ENCODE data around the gene PIK3C3. TPM values are rescaled to one million over a fixed set of nuclear protein-coding genes. Genes with fewer than 3 reads are reported as not detected.

The PIK3C3 gene
- total RNA-seq, 1 experiment from 2014 or later, result 23.9 TPM

DNA sequence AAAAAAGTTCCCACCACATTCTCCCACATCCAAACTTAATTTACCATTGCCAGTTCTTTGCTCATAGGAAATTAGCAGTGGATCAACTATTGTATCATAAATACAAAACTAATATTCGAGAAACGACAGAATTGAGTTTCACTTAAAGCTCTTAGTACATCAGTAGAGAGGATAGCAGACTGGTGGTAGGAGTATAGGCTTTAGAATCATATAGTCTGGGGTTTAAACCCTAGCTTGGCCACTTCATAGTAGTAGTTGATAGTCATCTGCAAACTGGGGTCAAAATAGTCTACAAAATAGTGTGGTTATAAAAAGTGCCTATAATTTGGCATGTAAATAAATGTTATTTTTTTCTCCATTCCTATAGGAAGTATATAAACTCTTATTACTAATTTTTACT, 30.9 kb downstream of the PIK3C3 start:
- Histone ChIP-seq H3K27me3 (ENCODE audit: control insufficient read depth, insufficient read depth, low read length) (no peaks in the 10 kb centered on the region), H3K9me3 (ENCODE audit: control insufficient read depth, insufficient read depth, low read depth, low read length) (no peaks in the 10 kb centered on the region), H3K27ac (ENCODE audit: low read length) (no peak overlapping the region), H3K4me3 (ENCODE audit: low read depth in 2 of 2, low read length in 2 of 2) (no peak overlapping the region), H3K4me1 (ENCODE audit: control insufficient read depth, insufficient read depth, low read length) (no peaks in the 10 kb centered on the region), H3K36me3 (ENCODE audit: control insufficient read depth, insufficient read depth, low read length) (no peaks in the 10 kb centered on the region)
- CTCF ChIA-PET, result no interaction called here
- in situ Hi-C loops (cut with HindIII; ENCODE audit: low pct_unique_long_range_greater_than_20kb, low sequenced_read_pairs) (no loop called here), intact Hi-C loops (cut with micrococcal nuclease; ENCODE audit: unreplicated experiment) (no loop called here)
- POLR2A ChIA-PET, result no interaction called here
- no peak for TF ChIP-seq TCF7L2 (IDR thresholded peaks at IDR 0.05; ENCODE audit: low read depth, low read length)
- no peak for TF ChIP-seq SIN3A (IDR thresholded peaks at IDR 0.05; ENCODE audit: borderline replicate concordance, insufficient read depth, low read depth, low read length)
- no peak for TF ChIP-seq REST (IDR thresholded peaks at IDR 0.05; ENCODE audit: insufficient read depth in 1 of 2, low read depth in 2 of 2, low read length in 1 of 2)
- TF ChIP-seq POLR2AphosphoS5 (IDR thresholded peaks at IDR 0.05; ENCODE audit: low read depth, low read length), result no peak
- no peak for TF ChIP-seq CTCF (IDR thresholded peaks at IDR 0.05)
- DNase-seq (ENCODE audit: low read depth, low spot score) (no peak), ATAC-seq (no peak)
- no TSS peak for BruUV-seq (replicated peaks)

- Histone ChIP-seq H3K27ac (ENCODE audit: low read length) (no peak overlapping the region), H3K4me1 (ENCODE audit: control insufficient read depth, insufficient read depth, low read length) (no peaks in the 10 kb centered on the region), H3K36me3 (ENCODE audit: control insufficient read depth, insufficient read depth, low read length) (peaks cover 2% of the 10 kb centered on the region; the same call in 1 of the 2 replicates), H3K27me3 (ENCODE audit: control insufficient read depth, insufficient read depth, low read length) (no peaks in the 10 kb centered on the region), H3K9me3 (ENCODE audit: control insufficient read depth, insufficient read depth, low read depth, low read length) (no peaks in the 10 kb centered on the region), H3K4me3 (ENCODE audit: low read depth in 2 of 2, low read length in 2 of 2) (no peak overlapping the region)
- in situ Hi-C loops (cut with HindIII; ENCODE audit: low pct_unique_long_range_greater_than_20kb, low sequenced_read_pairs), result no loop called here
- ChIA-PET POLR2A (no interaction called here), CTCF (no interaction called here)
- BruUV-seq (replicated peaks), result no TSS peak
- TF ChIP-seq POLR2AphosphoS5 (IDR thresholded peaks at IDR 0.05; ENCODE audit: low read depth, low read length) (no peak), SIN3A (IDR thresholded peaks at IDR 0.05; ENCODE audit: borderline replicate concordance, insufficient read depth, low read depth, low read length) (no peak)
- intact Hi-C loops (cut with micrococcal nuclease; ENCODE audit: unreplicated experiment), result no loop called here
- ATAC-seq (no peak), DNase-seq (ENCODE audit: low read depth, low spot score) (no peak)
Observed at GRCh38 chr18:41989508-41989907, 34.5 kb downstream of the PIK3C3 start.

GRCh38 chr18:41992066-41992465, 37.0 kb downstream of the PIK3C3 start:
- H3K9me3 ChIP-seq (ENCODE audit: control insufficient read depth, insufficient read depth, low read depth, low read length), result no peaks in the 10 kb centered on the region
- in situ Hi-C loops (cut with HindIII; ENCODE audit: low pct_unique_long_range_greater_than_20kb, low sequenced_read_pairs) (no loop called here), intact Hi-C loops (cut with micrococcal nuclease; ENCODE audit: unreplicated experiment) (no loop called here)
- no peaks in the 10 kb centered on the region for H3K4me1 ChIP-seq (ENCODE audit: control insufficient read depth, insufficient read depth, low read length)
- no peak overlapping the region for H3K4me3 ChIP-seq (ENCODE audit: low read depth in 2 of 2, low read length in 2 of 2)
- ChIA-PET POLR2A (no interaction called here), CTCF (no interaction called here)
- BruUV-seq (replicated peaks), result no TSS peak
- DNase-seq (ENCODE audit: low read depth, low spot score) (no peak), ATAC-seq (no peak)
- H3K27ac ChIP-seq (ENCODE audit: low read length), result no peak overlapping the region
- no peaks in the 10 kb centered on the region for H3K27me3 ChIP-seq (ENCODE audit: control insufficient read depth, insufficient read depth, low read length)
- TF ChIP-seq CTCF (IDR thresholded peaks at IDR 0.05) (no peak), SIN3A (IDR thresholded peaks at IDR 0.05; ENCODE audit: borderline replicate concordance, insufficient read depth, low read depth, low read length) (no peak), POLR2AphosphoS5 (IDR thresholded peaks at IDR 0.05; ENCODE audit: low read depth, low read length) (no peak), REST (IDR thresholded peaks at IDR 0.05; ENCODE audit: insufficient read depth in 1 of 2, low read depth in 2 of 2, low read length in 1 of 2) (no peak), TCF7L2 (IDR thresholded peaks at IDR 0.05; ENCODE audit: low read depth, low read length) (no peak)
- peaks cover 2% of the 10 kb centered on the region; the same call in 1 of the 2 replicates for H3K36me3 ChIP-seq (ENCODE audit: control insufficient read depth, insufficient read depth, low read length)

All from Panc1 (cell line).